Measurements from ENCODE around the gene RBMY1D. TPM values are rescaled to one million over a fixed set of nuclear protein-coding genes. Genes with fewer than 3 reads are reported as not detected.
"Not testable (repeated sequence)": the region's sequence is repeated elsewhere in the genome, so short reads cannot be mapped to it uniquely, and the experiment has no call there.

Gene RBMY1D
- polyA plus RNA-seq (2012; ENCODE audit: insufficient read length, low read depth): not detected

- TF ChIP-seq REST (IDR thresholded peaks at IDR 0.05; ENCODE audit: insufficient read depth in 1 of 2, low read depth in 2 of 2, low read length in 2 of 2); TAF1 (IDR thresholded peaks at IDR 0.05; ENCODE audit: borderline replicate concordance, insufficient read depth, low read length); POLR2AphosphoS5 (IDR thresholded peaks at IDR 0.05; ENCODE audit: low read depth, low read length): not testable (repeated sequence)
Measured at GRCh38 chrY:21894426-21894825, at the start of gene RBMY1D. RBMY1D (minus strand) TSS chrY:21894526; CDS start chrY:21892513, 2,013 bp downstream.

GRCh38 chrY:21917932-21918331, 23.6 kb upstream of the RBMY1D start, which contains the start of gene RBMY1E:
RBMY1E (minus strand) TSS chrY:21918032; CDS start chrY:21916054, 1,978 bp downstream.
- not testable (repeated sequence) for TF ChIP-seq REST (IDR thresholded peaks at IDR 0.05; ENCODE audit: insufficient read depth in 1 of 2, low read depth in 2 of 2, low read length in 2 of 2); TAF1 (IDR thresholded peaks at IDR 0.05; ENCODE audit: borderline replicate concordance, insufficient read depth, low read length); FOXP2 (optimal IDR thresholded peaks at IDR 0.05; ENCODE audit: borderline replicate concordance, extremely low read depth, extremely low read length, insufficient read depth)

- no peak for TF ChIP-seq POLR2AphosphoS5 (IDR thresholded peaks at IDR 0.05; ENCODE audit: low read depth, low read length)
- no peak for TF ChIP-seq TAF1 (IDR thresholded peaks at IDR 0.05; ENCODE audit: borderline replicate concordance, insufficient read depth, low read length)
- no peak for TF ChIP-seq SIN3A (IDR thresholded peaks at IDR 0.05; ENCODE audit: borderline replicate concordance, insufficient read depth, low read length)
Measured at GRCh38 chrY:21845481-21845880, 48.8 kb downstream of the RBMY1D start.

- TF ChIP-seq SIN3A (IDR thresholded peaks at IDR 0.05; ENCODE audit: borderline replicate concordance, insufficient read depth, low read length) (no peak), TAF1 (IDR thresholded peaks at IDR 0.05; ENCODE audit: borderline replicate concordance, insufficient read depth, low read length) (no peak), POLR2AphosphoS5 (IDR thresholded peaks at IDR 0.05; ENCODE audit: low read depth, low read length) (no peak), REST (IDR thresholded peaks at IDR 0.05; ENCODE audit: insufficient read depth in 1 of 2, low read depth in 2 of 2, low read length in 2 of 2) (no peak), FOXP2 (optimal IDR thresholded peaks at IDR 0.05; ENCODE audit: borderline replicate concordance, extremely low read depth, extremely low read length, insufficient read depth) (no peak)
Measured at GRCh38 chrY:21842090-21842489, 52.2 kb downstream of the RBMY1D start.

- TF ChIP-seq POLR2AphosphoS5 (IDR thresholded peaks at IDR 0.05; ENCODE audit: low read depth, low read length): no peak
- no peak for TF ChIP-seq SIN3A (IDR thresholded peaks at IDR 0.05; ENCODE audit: borderline replicate concordance, insufficient read depth, low read length)
- no peak for TF ChIP-seq FOXP2 (optimal IDR thresholded peaks at IDR 0.05; ENCODE audit: borderline replicate concordance, extremely low read depth, extremely low read length, insufficient read depth)
- no peak for TF ChIP-seq TAF1 (IDR thresholded peaks at IDR 0.05; ENCODE audit: borderline replicate concordance, insufficient read depth, low read length)
- TF ChIP-seq REST (IDR thresholded peaks at IDR 0.05; ENCODE audit: insufficient read depth in 1 of 2, low read depth in 2 of 2, low read length in 2 of 2): no peak
Measured at GRCh38 chrY:21839489-21839888, 54.8 kb downstream of the RBMY1D start.

Data from PFSK-1 (cell line).